Neuronal stem cell (in vitro differentiated cells): ENCODE data around the gene TTC33.

Experiments
- DNase-seq: peaks from one replicate; pipeline ENCODE4 v3.0.0-alpha.2; 2013; ENCODE audit warnings: low spot score
- H2AFZ ChIP-seq: one replicate; pipeline ENCODE4 v1.6.1; 2013; ENCODE audit warnings: mild to moderate bottlenecking, low read length, inconsistent platforms
- H2AK5ac ChIP-seq: 2 replicates; pipeline ENCODE4 v1.6.1; 2013; ENCODE audit warnings: low read depth, mild to moderate bottlenecking, inconsistent platforms, low read length, moderate library complexity, mixed read lengths
- H2BK120ac ChIP-seq: 2 replicates; pipeline ENCODE4 v1.6.1; 2013; ENCODE audit warnings: low read depth, mild to moderate bottlenecking, inconsistent platforms, low read length, moderate library complexity, mixed read lengths
- H2BK12ac ChIP-seq: one replicate; pipeline ENCODE4 v1.6.1; 2013; ENCODE audit warnings: low read length, inconsistent platforms
- H2BK15ac ChIP-seq: 2 replicates; pipeline ENCODE4 v1.6.1; 2013; ENCODE audit warnings: mild to moderate bottlenecking, low read length, inconsistent platforms, mixed read lengths
- H2BK5ac ChIP-seq: one replicate; pipeline ENCODE4 v1.6.1; 2013; ENCODE audit warnings: inconsistent platforms, mild to moderate bottlenecking, low read length, moderate library complexity
- H3K14ac ChIP-seq: one replicate; pipeline ENCODE4 v1.6.1; 2013; ENCODE audit warnings: low read length, inconsistent platforms
- H3K18ac ChIP-seq: 2 replicates; pipeline ENCODE4 v1.6.1; 2013; ENCODE audit warnings: low read length, inconsistent platforms
- H3K23ac ChIP-seq: 2 replicates; pipeline ENCODE4 v1.6.1; 2013; ENCODE audit warnings: low read depth, mild to moderate bottlenecking, mixed read lengths, low read length, inconsistent platforms; ENCODE audit not compliant: poor library complexity
- H3K27ac ChIP-seq: replicated peaks from 3 replicates; pipeline ENCODE4 v1.5.1; 2013; ENCODE audit warnings: low read length, inconsistent platforms
- H3K27me3 ChIP-seq, 3 experiments: 2 replicates each; pipeline ENCODE4 v1.6.1; 2013; ENCODE audit warnings: low read length in 3 of 3, mild to moderate bottlenecking in 2 of 3, inconsistent platforms in 1 of 3, low read depth in 1 of 3, mixed read lengths in 1 of 3, moderate library complexity in 1 of 3; ENCODE audit not compliant: control insufficient read depth in 3 of 3, insufficient read depth in 3 of 3
- H3K36me3 ChIP-seq, 2 donors: replicated peaks in 1 of 2; 2 replicates each; pipeline ENCODE4 v1.6.1; 2013; ENCODE audit warnings: low read length in 2 of 2; ENCODE audit not compliant: control insufficient read depth in 2 of 2, insufficient read depth in 2 of 2
- H3K4ac ChIP-seq: 2 replicates; pipeline ENCODE4 v1.6.1; 2013; ENCODE audit warnings: inconsistent platforms, mild to moderate bottlenecking, low read length, moderate library complexity
- H3K4me1 ChIP-seq, 2 donors: 1 replicate in 1 of 2; 2 replicates in 1 of 2; pipeline ENCODE4 v1.6.1; 2013; ENCODE audit warnings: low read length in 2 of 2, low read depth in 1 of 2; ENCODE audit not compliant: control insufficient read depth in 2 of 2, insufficient read depth in 1 of 2
- H3K4me2 ChIP-seq: one replicate; pipeline ENCODE4 v1.6.1; 2013; ENCODE audit warnings: mild to moderate bottlenecking, low read length, inconsistent platforms; ENCODE audit not compliant: insufficient read depth, poor library complexity, severe bottlenecking
- H3K4me3 ChIP-seq, 2 donors: 2 replicates each; pipeline ENCODE4 v1.5.1; 2013; ENCODE audit warnings: low read length in 2 of 2, mild to moderate bottlenecking in 2 of 2, inconsistent platforms in 1 of 2, moderate library complexity in 1 of 2
- H3K79me1 ChIP-seq: one replicate; pipeline ENCODE4 v1.6.1; 2013; ENCODE audit warnings: low read depth, mild to moderate bottlenecking, inconsistent platforms, low read length, moderate library complexity
- H3K9ac ChIP-seq: one replicate; pipeline ENCODE4 v1.6.1; 2013; ENCODE audit warnings: mild to moderate bottlenecking, low read depth, low read length, inconsistent platforms; ENCODE audit not compliant: poor library complexity
- H3K9me3 ChIP-seq, 2 donors: replicated peaks in 1 of 2; 2 replicates each; pipeline versions ENCODE3 to v1.6.1; 2013; ENCODE audit warnings: low read length in 2 of 2, mild to moderate bottlenecking in 2 of 2, inconsistent platforms in 1 of 2, low read depth in 1 of 2, mixed read lengths in 1 of 2, moderate library complexity in 1 of 2; ENCODE audit not compliant: control insufficient read depth in 2 of 2, insufficient read depth in 1 of 2
- H4K8ac ChIP-seq: one replicate; pipeline ENCODE4 v1.6.1; 2013; ENCODE audit warnings: low read depth, mild to moderate bottlenecking, inconsistent platforms, low read length, moderate library complexity
- H4K91ac ChIP-seq: one replicate; pipeline ENCODE4 v1.6.1; 2013; ENCODE audit warnings: low read length, low read depth, mild to moderate bottlenecking, inconsistent platforms; ENCODE audit not compliant: poor library complexity
- WGBS, 2 donors: extraction: QIAGEN DNeasy Blood & Tissue Kit; methylation state at CpG; one replicate each; pipeline ENCODE4 v1.1.7; 2013; ENCODE audit warnings: missing lambda C conversion rate in 2 of 2, mixed read lengths in 1 of 2; ENCODE audit not compliant: insufficient read length in 2 of 2, insufficient replicate concordance in 1 of 2; ENCODE audit errors: extremely low coverage in 2 of 2; 5-methylcytosine and 5-hydroxymethylcytosine counted together

The TTC33 gene

DNA sequence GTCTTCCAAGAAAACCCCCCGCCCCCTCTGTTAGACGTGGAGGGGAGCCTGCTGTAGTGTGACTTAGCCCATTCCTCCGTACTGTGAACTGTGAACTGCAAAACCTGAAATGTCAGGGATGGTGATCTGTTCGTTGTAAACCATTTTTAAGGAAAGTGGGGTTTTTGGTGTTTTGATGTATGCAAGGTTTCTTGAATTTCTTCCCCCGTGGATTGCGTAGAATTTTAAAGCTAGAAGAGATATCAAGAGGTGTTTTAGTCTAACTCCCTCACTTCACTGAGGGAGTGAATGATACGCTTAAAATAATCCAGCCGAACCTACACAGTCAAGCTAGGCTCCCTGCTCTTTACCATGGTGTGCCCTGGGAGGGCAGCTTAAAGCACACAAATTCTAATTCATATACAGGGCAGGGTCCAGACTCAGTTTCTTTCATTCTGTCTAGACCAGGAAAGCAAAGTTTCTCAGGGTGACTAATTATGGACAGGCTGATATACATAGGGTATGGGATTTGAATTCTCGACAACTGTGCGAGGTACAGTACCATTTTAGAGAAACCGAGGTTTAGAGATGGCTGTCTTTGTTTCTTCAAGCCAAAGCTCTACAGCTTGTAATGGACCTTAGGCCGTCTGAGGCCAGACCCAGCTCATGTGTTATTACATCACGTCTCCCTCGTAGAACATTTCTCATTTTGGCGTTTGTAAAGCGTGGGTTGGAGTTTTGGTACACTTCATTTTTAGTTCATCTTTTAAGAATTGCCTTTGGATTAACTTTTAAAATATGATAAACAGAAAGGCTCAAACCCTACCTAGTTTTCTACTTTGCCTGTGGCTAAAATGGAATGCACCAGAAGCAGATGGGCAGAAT lies 73.4 kb downstream of the TTC33 start:
- Histone ChIP-seq H3K9ac (no peak overlapping the region), H2BK15ac (no peak overlapping the region), H3K18ac (no peak overlapping the region), H2BK120ac (no peak overlapping the region), H2AFZ (no peak overlapping the region), H2BK5ac (no peak overlapping the region), H3K14ac (no peak overlapping the region), H4K91ac (no peak overlapping the region), H3K23ac (no peak overlapping the region), H2BK12ac (no peak overlapping the region), H3K4me1 (peaks cover 3 to 13% of the 10 kb centered on the region in 2 donors), H3K4me2 (no peak overlapping the region), H3K4ac (no peak overlapping the region), H3K27me3 (peaks cover 23 to 77% (median 31%) of the 10 kb centered on the region in 3 experiments), H3K79me1 (no peaks in the 10 kb centered on the region), H3K27ac (no peak overlapping the region), H3K9me3 (peaks cover 4 to 9% of the 10 kb centered on the region in 2 donors), H3K4me3 (no peak overlapping the region), H4K8ac (no peak overlapping the region), H3K36me3 (no peaks in the 10 kb centered on the region), H2AK5ac (no peak overlapping the region)
- no peak for DNase-seq
- WGBS, 2 donors = no CpG with 5 or more reads among the region's 16 CpGs

DNA sequence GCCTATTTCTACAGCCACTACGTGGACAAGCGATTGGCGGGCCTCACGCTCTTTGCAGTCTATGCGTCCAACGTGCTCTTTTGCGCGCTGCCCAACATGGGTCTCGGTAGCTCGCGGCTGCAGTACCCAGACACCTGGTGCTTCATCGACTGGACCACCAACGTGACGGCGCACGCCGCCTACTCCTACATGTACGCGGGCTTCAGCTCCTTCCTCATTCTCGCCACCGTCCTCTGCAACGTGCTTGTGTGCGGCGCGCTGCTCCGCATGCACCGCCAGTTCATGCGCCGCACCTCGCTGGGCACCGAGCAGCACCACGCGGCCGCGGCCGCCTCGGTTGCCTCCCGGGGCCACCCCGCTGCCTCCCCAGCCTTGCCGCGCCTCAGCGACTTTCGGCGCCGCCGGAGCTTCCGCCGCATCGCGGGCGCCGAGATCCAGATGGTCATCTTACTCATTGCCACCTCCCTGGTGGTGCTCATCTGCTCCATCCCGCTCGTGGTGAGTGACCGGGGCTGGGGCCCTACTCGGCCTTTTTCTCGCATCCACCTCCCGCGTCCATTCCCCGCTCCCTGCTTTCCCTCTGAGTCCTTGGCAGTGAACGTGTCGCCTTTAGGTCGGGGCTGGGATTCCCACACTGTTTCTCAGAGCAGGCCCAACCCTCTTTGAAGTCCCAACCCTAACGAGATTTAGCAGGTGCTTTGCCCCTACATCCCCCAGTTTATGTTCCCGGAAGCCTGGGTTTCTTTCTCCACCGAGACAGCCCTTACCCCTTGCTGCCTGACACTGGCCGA lies 74.2 kb downstream of the TTC33 start:
- Histone ChIP-seq H2AFZ (peak overlapping the region; percentile 48), H3K4me3 (peak overlapping the region in 1 of 2 donors; percentile 76), H4K91ac (no peak overlapping the region), H3K9me3 (peaks cover 4 to 9% of the 10 kb centered on the region in 2 donors), H3K27ac (no peak overlapping the region), H3K4me1 (peaks cover 3 to 13% of the 10 kb centered on the region in 2 donors), H3K27me3 (peaks cover 23 to 83% (median 31%) of the 10 kb centered on the region in 3 experiments), H2BK15ac (peak overlapping the region; percentile 67), H3K36me3 (no peaks in the 10 kb centered on the region), H3K9ac (peak overlapping the region; percentile 84), H2AK5ac (no peak overlapping the region), H2BK12ac (peak overlapping the region; percentile 58), H3K14ac (no peak overlapping the region), H3K23ac (peak overlapping the region; percentile 95), H2BK120ac (no peak overlapping the region), H2BK5ac (peak overlapping the region; percentile 29), H3K79me1 (no peaks in the 10 kb centered on the region), H4K8ac (peak overlapping the region; percentile 48), H3K4ac (no peak overlapping the region), H3K18ac (peak overlapping the region; percentile 65), H3K4me2 (peak overlapping the region; percentile 78)
- no CpG with 5 or more reads among the region's 67 CpGs for WGBS, 2 donors
- DNase-seq = no peak

DNA sequence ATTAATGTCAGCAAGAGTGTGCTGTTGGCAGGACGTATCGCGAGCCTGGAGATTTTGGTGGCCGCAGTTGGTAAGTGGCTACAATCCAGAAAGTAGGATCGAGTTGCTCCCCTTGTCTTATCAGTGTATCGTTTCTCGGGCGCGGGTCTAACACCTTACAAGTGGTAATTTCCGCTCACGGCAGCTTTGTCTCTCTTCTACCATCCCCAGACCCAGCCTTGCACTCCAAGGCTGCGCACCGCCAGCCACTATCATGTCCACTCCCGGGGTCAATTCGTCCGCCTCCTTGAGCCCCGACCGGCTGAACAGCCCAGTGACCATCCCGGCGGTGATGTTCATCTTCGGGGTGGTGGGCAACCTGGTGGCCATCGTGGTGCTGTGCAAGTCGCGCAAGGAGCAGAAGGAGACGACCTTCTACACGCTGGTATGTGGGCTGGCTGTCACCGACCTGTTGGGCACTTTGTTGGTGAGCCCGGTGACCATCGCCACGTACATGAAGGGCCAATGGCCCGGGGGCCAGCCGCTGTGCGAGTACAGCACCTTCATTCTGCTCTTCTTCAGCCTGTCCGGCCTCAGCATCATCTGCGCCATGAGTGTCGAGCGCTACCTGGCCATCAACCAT lies 74.9 kb downstream of the TTC33 start:
- peaks cover 23 to 80% (median 31%) of the 10 kb centered on the region in 3 experiments for H3K27me3 ChIP-seq
- peak overlapping the region; percentile 78 for H3K4me2 ChIP-seq
- no peak for DNase-seq
- no peaks in the 10 kb centered on the region for H3K79me1 ChIP-seq
- H3K4me3 ChIP-seq = peak overlapping the region in 1 of 2 donors; percentile 76
- no peak overlapping the region for H4K91ac ChIP-seq
- no peak overlapping the region for H3K14ac ChIP-seq
- peak overlapping the region; percentile 65 for H3K18ac ChIP-seq
- peaks cover 3 to 13% of the 10 kb centered on the region in 2 donors for H3K4me1 ChIP-seq
- H3K9me3 ChIP-seq = peaks cover 4 to 9% of the 10 kb centered on the region in 2 donors
- H2BK120ac ChIP-seq = no peak overlapping the region
- H3K27ac ChIP-seq = no peak overlapping the region
- H3K23ac ChIP-seq = peak overlapping the region; percentile 95
- no CpG with 5 or more reads among the region's 37 CpGs for WGBS, 2 donors
- H2BK12ac ChIP-seq = peak overlapping the region; percentile 58
- no peak overlapping the region for H2BK15ac ChIP-seq
- no peak overlapping the region for H3K4ac ChIP-seq
- peak overlapping the region; percentile 29 for H2BK5ac ChIP-seq
- H4K8ac ChIP-seq = peak overlapping the region; percentile 48
- no peaks in the 10 kb centered on the region for H3K36me3 ChIP-seq
- no peak overlapping the region for H2AK5ac ChIP-seq
- H2AFZ ChIP-seq = peak overlapping the region; percentile 48
- H3K9ac ChIP-seq = peak overlapping the region; percentile 84
